ENCODE measurements around the gene OOSP3.
"Not testable (repeated sequence)": the region's sequence is repeated elsewhere in the genome, so short reads cannot be mapped to it uniquely, and the experiment has no call there.

Gene OOSP3

DNA sequence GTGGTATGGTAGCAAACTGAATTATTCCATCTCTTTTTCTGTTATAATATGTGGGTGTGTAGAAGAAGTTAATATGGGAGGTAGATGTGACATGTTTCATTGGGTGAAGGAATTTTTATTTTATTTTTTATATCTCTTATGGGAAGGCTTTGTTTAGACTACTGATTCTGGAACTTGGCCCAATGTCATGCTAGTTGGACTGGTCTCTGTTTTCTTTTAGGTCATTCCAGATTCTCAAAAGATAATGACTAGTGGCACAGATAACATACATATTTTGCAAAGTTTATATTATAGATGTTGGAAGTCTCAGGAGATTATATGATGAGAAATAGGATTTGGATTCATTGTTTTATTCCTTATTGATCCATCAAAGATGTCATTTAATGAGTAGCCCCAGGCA lies 1.3 kb upstream of the OOSP3 start:
- no peak for DNase-seq (ENCODE audit: low read depth)

DNA sequence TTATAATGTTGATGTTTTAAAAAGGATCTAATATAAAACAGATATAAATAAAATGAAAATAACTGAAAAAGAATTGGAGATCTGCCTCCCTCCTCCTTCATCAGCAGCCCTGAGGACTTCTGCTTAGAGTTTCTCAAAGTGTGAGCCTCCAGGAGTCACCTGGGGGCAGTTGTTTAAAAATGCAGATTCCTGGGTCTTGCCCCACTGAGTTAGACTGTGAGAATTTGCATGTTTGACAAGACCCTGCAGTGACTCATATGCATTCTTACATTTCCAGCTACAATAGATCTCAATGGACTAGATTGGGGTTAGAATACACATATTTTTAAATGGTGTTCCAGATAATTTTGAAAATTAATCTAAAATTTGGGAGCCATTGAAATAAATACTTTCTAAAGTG lies 798 bp upstream of the OOSP3 start:
- no peak for DNase-seq (ENCODE audit: low read depth)

DNA sequence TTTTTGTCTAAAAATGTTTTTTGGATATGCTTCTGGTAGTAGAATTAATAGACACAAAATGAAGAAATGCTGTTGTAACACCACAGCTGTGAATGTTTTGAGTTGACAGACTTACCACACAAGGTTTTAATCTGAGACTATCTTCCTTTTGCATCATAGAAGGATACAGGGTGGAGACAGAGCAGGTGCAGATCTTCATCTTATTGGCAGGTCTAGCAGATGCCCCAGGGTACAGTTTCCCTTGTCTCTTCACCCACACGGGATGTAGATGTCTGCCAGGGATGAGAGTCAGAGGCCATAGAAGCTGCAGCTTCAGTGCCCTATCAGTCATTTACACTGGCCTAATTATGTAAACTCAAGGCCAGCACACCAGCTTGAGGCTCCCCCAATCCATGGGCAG lies 985 bp downstream of the OOSP3 start:
- no peak for DNase-seq (ENCODE audit: low read depth)

DNA sequence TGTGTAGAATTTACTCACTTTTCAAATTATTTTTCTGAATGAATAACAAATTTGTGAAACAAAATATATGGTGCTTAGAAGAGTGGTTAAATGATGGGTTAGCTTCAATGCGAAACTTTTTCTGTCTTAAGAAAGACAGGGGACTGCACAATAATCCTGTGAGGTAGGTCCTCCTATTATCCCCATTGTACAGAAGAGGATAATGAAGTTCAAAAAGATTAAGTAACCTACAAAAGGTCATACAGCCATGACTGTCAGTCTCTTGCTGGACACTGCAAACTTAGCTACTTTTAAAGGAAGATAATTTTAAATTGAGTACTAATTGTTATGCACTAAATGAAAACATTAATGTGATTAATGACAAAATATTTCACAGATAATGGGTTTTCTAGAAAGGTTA lies 5.0 kb downstream of the OOSP3 start:
- no peak for DNase-seq (ENCODE audit: low read depth)

DNA sequence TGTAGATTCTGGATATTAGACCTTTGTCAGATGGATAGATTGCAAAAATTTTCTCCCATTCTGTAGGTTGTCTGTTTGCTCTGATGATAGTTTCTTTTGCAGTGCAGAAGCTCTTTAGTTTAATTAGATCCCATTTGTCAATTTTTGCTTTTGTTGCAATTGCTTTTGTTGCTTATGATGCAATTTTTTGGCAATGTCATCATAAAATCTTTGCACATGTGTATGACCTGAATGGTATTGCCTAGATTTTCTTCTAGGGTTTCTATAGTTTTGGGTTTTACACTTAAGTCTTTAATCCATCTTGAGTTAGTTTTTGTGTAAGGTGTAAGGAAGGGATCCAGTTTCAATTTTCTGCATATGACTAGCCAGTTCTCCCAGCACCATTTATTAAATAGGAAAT lies 8.6 kb downstream of the OOSP3 start:
- DNase-seq (ENCODE audit: low read depth) = not testable (repeated sequence)

DNA sequence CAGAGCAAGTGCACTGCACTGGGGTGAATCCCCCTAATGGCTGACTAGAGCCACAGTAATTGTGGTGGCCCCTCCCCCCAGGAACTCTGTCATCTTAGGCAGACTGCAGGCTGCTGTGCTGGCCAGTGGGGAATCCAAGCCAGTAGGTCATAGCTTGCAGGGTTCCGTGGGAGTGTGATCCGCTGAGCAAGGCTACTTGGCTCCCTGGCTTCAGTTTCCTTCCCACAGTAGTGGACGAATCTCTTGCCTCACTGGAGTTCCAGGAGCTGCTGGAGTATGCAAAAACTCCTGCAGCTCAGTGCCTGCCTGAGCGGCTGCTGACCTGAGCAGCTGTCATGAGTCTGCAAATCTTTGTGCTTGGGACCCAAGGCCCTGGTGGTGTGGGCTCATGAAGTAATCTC lies 13.2 kb downstream of the OOSP3 start:
- no peak for DNase-seq (ENCODE audit: low read depth)

DNA sequence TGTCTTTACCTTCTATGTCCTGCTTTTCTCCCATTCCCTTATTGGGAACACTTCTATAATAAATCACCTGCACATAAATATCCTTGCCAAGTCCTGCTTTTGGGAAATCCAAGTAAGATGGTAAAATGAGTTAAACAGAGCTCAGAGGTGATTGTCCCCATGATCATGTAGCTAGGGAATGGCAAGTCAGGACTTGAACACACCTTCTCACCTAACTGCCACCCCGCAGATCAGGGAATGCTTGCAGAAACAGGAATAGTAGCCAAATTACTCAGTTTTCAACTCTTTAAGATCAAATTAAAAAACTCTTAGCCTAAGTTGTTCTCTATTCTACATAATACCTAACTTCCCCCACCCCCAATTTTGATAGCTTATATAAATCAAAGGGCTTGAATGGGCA lies 16.0 kb downstream of the OOSP3 start:
- no peak for DNase-seq (ENCODE audit: low read depth)

DNA sequence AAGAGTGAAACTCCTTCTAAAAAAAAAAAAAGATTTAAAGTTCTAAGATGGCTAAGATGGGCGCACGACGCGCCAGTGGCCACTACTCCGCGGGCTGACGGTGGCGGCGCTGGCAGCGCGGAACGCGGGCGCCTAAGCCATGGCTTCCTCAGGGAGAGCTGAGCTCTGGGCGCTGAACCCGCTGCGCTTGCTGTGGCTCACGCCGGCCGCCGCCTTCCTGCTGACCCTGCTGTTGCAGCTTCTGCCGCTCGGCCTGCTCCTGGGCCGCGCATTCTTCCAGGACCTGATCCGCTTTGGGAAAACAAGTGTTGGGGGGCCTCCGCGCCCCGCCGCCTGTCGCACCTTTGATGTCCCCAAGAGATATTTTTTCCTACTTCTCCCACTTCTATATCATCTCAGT lies 19.5 kb downstream of the OOSP3 start:
- no peak for DNase-seq (ENCODE audit: low read depth)

DNA sequence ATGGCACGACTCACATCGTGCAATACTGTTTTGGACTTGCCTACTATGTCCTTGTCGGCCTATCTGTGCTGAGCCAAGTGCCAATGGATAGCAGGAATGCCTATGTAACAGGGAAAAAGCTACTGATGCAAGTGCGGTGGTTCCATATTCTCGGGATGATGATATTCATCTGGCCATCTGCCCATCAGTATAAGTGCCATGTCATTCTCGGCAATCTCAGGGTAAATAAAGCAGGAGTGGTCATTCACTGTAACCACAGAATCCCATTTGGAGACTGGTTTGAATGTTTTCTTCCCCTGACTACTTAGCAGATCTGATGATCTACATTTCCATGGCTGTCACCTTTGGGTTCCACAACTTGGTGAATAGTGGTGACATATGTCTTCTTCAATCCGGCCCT lies 20.1 kb downstream of the OOSP3 start:
- no peak for DNase-seq (ENCODE audit: low read depth)

DNA sequence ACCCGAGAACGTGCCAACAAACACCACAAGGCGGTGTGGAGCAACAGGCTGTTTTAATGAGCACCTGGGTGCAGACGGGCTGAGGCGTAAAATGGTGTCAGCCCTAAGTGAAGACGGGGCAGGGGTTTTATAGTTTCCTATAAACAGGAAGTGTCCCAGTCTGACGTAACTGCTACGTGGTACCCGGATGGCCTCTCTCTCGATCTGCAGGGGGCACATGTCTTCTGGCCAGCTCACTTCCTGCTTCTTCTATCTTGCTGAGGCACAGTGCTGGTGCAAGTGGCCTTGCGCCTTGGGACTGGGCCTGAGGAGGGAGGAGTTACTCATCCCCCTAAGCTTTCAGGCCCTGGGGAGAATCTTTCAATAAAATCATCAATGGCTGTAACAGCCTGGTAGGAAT lies 20.9 kb downstream of the OOSP3 start:
- no peak for DNase-seq (ENCODE audit: low read depth)

DNA sequence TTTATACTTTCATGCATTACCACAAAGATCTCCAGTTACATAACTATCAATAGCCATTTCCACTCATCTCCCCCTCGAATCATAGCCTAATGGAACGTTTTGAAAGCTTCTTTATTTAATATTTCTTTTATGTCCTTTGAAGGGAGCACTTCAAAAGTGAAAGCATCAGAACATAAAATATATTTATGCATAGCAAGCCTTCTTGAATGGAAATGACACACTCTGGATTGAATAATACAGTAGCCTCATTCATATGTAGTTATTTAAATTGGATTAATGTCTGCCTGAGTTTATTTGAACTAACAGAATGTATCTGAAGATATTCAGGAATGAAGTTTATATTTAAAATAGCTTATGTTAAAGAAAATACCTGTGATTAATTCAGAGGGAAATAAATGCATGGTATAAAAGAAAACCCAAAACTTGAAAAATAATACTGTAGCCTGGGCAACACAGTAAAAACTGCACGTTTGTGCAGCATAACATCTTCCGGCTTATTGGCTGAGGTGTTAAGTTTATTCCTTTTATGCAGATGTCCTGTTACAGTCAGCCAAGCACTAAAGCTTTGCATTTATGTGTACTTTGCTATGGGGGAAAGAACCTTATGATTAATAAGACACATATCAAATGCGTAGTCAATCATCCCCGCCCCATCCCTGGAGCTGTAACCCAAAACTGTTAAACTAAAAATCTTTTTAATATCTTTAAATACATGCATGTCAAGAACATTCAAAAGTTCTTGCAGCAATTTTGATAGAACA lies 22.0 kb downstream of the OOSP3 start:
- DNase-seq (ENCODE audit: low read depth) = no peak

DNA sequence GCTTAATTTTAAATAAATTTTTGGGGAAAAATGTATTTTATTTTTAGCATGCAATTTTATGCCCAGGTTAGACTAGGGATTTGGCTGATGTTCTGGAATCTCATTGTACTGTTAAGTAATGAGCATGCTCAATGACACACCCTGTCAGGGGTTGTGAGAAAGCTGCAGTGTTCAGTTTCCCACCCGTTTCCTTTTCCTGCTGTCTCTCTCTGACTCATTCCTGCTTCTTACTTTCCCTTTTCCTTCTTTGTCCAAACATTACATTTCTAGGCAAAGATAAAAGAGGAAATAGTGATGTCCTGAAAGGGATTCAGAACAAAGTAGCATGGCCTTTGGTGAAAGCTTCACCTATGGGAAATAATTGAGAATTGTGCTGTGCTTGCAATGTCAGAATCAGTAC lies 22.7 kb downstream of the OOSP3 start:
- DNase-seq (ENCODE audit: low read depth) = no peak

DNA sequence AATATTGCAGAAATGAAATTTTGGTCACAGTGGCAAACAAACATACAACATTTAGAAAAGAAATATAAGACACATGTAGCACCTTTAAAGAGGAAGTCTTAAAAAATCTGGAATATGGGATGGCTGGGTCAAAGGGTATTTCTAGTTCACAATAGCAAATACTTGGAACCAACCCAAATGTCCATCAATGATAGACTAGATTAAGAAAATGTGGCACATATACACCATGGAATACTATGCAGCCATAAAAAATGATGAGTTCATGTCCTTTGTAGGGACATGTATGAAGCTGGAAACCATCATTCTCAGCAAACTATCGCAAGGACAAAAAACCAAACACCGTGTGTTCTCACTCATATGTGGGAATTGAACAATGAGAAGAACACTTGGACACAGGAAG lies 25.0 kb downstream of the OOSP3 start:
- DNase-seq (ENCODE audit: low read depth) = not testable (repeated sequence)

DNA sequence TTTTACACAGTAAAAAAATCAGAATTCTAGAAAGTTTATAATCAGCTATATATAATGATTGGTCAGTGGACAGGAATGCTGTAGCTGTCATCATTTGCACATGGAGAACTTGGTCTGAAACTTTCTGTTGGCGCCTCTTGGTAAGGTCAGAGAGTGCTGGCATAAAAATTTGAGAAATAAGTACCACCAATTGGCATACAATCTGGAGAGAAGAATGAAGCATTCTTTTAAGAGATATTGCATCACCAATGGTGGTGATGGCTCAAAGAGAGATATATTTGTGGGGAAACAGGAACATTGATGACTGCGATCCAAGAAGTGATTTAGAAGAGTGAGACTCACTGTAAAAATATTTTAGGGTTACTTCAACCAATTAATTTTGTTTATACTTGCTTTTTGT lies 39.9 kb downstream of the OOSP3 start:
- peak; percentile 53 for DNase-seq (ENCODE audit: low read depth)

DNA sequence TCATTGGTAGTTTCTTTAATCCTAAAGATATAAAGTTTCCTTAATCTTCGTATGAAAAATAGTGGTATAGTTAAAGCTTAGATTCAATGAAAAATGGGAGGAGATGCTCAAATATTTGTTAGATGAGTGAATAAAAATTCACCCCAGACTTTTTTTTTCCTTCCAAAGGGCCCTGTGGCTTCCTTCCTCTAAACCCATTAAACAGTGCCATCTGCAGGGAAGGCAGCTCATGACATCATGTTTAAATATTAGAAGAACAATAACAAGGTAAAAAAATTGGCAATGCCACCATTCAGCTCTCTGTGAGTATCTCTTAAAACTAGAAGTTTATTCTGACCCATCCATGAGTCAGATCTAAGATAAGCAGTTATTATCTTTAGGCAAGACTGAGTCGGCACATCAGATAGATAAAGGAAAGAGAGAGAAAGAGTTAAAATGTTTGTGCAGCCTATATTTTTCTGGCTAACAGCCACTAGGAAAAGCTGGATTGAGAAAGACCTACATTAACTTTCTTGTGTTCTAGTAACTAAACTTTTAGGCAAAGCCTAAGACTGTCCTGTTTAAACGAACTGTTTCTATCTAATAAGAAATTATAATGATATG lies 40.5 kb downstream of the OOSP3 start:
- no peak for DNase-seq (ENCODE audit: low read depth)

DNA sequence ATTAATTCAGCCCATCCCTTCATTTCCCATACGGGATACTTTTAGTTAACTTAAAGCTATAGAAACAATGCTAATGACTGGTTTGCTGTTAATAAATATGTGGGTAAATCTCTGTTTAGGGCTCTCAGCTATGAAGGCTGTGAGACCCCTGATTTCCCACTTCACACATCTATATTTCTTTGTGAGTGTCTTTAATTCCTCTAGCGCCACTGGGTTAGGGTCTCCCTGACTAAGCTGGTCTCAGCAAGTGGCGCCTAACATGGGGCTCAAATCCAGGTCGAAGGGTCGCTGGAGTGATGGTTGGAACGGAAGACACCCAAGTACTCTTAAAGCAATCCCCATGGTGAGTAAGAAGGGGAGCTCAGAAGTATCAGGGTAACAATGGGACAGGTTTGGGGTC lies 45.2 kb downstream of the OOSP3 start:
- DNase-seq (ENCODE audit: low read depth) = no peak

DNA sequence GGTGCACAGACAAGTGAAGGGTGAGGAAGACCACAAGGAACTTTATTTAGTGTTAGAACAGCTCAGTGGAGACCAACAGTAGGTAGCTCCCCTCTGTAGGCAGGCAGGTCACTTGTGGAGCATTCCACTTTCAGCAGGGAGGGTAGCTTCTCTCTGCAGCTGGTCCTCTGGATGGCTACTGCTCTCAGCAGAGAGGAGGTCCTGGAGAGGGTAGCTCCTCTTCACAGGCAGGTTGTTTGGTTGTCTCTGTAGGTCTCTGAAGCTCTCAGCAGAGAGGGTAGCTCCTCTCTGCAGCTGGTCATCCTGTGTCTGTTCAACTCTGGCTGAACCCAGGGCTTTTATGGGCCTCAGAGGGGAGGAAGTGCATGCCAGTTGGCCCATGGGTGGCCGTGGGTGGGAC lies 53.1 kb downstream of the OOSP3 start:
- DNase-seq (ENCODE audit: low read depth) = no peak

DNA sequence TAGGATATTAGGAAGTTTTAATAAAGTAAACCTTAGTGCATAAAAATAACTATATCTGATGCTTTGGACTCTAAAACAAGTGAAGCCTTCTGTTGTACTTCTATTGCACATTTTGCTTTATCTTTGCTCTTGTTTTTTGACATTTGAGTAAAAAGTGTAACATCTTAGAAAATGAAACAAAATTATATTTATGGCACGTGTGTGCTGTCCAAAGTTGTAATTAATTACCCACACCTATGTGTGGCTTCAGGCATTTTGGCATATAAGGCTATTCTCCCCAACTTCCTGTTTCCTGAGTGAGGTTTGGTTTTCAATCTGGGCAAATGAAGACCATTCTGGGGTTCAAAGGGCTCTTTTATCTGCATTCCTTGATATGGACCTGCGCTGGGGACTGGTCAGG lies 59.5 kb downstream of the OOSP3 start, which contains the start of gene OOSP1:
Gene OOSP1 (plus strand): TSS at position 301 of the 400 bp plus-strand sequence. CDS start 23 bp downstream, at position 324.
- DNase-seq (ENCODE audit: low read depth) = no peak

DNA sequence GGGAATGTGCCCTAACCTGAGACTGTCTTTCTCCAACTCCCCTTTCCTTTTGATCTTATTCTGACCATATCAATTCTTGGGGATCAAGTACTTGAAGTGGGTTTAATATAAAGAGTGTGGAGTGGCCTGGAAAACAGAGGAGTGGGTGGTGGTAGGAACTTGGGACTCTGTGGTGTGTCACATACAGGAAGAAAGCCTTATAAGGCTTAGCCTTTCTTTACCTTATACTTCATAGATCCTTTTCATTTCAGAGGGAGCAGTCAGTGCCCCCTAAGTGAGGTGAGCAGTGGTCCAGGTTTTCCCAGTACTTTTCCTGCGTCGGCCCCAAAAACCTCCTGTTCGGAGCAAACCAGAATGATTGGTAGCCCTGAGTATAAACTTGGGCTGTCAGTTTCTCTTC lies 60.1 kb downstream of the OOSP3 start:
- DNase-seq (ENCODE audit: low read depth) = no peak

DNA sequence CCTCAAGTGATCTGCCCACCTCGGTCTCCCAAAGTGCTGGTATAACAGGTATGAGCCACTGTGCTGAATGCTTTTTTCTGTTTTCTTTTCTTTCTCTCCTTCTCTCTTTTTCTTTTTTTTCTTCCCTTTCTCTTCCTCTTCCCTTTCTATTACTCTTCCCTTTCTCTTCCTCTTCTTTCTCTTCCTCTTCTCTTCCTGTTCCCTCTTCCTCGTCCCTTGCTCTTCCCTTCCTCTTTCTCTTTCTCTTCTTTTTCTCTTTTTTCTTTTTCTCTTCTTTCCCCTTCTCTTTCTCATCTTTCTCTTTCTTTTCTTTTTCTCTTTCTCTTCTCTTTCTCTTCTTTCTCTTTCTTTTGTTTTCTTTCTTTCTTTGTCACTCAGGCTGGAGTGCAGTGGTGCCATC lies 60.9 kb downstream of the OOSP3 start:
- no peak for DNase-seq (ENCODE audit: low read depth)

DNA sequence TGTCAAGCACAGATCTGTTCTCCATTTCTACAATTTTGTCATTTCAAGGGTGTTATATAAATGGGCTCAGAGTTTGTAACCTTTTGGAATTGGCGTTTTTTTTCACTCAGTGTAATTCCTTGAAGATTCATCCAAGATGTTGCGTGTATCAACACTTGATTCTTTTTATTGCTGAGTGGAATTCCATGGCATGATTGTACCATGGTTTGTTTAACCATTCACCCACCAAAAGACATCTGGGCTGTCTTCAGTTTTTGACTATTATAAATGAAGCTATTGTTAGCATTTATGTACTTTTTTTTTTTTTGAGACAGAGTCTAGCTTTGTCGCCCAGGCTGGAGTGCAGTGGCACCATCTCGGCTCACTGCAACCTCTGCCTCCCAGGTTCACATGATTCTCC lies 62.5 kb downstream of the OOSP3 start:
- DNase-seq (ENCODE audit: low read depth) = no peak

DNA sequence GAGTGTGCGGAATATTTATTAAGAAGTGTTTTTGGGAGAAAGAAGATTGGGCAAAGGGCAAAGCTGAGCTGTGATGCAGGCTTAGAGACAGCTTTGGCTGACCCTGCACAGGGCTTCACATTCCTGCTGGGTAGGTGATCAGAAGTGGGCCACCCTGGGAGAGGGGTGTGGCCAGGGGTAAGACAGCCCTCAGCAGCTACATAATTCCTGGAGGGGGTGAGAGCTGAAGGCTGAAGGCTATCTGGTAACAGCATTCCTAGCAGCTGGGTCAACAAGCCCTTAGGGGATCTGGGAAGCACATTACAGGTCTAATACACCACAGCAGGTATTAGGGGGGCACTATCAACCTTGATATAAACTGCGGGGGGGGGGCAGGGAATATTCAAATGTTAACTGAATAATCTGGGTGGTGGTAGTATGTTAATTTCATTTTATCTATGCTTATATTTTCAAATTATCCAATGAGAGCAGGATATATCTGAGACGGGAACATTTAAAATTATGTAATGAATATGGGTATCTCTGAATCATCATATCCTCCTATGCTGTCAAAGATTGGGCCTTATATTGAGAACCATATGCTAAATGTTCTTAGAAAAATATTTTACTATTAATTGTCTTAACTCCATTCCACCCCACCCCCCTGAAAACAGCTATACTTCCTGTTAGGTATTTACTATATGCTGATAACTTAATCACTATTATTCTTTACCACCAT lies 65.6 kb downstream of the OOSP3 start:
- no peak for DNase-seq (ENCODE audit: low read depth)

DNA sequence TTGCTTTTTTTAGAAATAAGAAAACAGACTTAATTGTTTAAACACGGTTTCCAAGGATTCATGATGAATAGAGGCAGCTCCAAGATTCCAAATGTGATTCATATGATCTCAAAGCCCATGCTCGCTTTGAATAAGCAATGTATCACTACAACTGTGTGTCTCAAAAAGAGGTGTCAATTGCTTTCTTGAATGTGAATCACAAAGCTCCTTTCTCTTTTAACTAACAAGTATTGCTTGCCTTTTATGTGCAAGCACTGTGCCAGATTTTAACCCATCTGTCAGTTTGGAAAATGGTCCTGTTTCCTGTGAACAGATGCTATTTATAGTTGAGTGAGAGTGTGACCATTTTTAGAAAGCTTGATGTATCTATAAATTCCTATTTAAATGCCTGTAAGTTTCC lies 66.1 kb downstream of the OOSP3 start:
- DNase-seq (ENCODE audit: low read depth) = no peak

Measured in GM04503 (cell line).